NCI-H226 (cell line): Measurements from ENCODE around the gene DOP1A.
"Not testable (repeated sequence)": the region's sequence is repeated elsewhere in the genome, so short reads cannot be mapped to it uniquely, and the experiment has no call there.

ENCODE experiments used
- DNase-seq: peaks from one replicate; pipeline ENCODE4 v3.0.0-alpha.2; 2015

Gene DOP1A

DNA sequence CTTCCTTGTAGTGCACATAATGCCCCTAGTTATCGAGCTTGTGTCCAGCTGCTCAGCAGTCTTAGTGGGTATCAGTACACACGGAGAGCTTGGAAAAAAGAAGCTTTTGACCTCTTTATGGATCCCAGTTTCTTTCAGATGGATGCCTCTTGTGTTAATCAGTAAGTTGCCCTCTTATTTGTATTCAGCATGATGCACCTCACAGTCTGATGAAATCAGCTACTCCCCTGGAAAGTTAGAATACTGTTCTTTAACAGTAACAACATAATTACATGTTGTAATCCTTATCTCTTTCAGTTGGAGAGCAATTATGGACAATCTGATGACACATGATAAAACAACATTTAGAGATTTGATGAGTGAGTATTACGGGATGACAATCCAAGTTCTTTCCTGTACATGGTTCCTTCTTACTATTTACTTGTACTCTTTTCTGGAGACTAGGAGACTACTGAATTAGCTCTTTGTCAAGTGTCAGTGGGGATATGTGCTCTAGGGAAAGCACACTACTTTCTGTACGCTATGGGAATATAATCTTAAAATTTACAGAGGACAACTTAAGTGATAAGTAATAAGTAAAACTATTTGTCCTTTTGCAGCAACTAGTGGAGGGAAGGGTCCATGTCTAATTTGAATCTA lies 86.5 kb downstream of the DOP1A start:
- DNase-seq: peak; percentile 4

GRCh38 chr6:83155794-83156193 lies 88.3 kb downstream of the DOP1A start:
- DNase-seq: no peak

DNA sequence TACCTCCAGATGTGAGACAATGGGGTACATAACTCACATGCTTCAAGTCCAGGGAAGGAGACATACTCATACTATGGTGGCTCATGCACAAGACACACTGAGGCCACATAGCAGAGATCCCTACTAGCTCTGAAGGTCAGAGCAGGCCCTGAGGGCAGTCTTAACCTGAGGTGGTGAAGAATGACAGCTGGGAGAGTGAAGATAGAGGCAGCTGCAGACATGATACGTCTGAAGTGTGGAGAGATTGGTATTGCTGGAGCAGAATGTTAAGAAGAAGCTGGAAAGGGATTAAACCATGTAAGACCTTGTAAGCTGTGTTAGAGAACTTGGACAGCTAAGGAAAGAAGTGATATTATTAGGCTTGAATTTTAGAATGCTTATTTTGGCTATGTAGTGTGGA lies 92.7 kb downstream of the DOP1A start:
- no peak for DNase-seq

GRCh38 chr6:83167726-83168278 lies 100.3 kb downstream of the DOP1A start:
- DNase-seq: no peak

DNA sequence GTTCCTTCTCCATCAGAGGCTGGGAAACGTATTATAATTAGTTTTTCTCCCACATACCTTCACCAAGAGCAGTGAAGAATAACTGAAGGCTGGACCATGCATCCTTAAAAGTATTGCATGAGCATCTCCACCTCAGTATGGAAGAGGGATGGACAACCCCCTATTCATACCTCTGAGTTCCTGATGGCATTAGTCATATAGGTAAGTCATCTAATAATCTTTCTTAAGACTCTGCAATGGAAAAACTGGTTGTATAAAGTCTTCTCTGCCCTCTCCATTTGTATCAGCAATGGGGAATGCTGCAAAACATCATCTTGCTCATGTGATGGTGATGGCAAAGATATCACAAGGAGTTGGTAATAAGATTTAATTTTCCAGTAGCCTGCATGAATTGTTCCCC lies 101.1 kb downstream of the DOP1A start:
- no peak for DNase-seq

DNA sequence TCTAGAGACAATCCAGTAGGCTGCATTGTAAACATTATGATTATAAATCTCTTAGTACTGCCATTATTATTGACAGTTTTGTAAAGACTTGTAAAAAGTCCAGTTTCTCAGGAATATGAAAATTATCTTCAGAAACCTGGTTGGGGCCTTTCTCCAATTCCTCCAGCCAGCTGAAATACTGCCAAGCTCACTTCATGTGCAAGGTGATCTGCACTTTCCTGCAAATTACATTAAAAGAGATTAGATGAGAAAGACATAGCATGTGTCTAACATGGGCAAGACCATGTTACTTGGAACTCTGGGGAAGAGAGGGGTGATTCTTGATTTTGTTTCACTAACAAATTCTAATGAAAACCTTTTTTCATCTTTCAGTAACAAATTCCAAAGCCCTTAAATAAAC lies 101.6 kb downstream of the DOP1A start:
- DNase-seq: no peak

DNA sequence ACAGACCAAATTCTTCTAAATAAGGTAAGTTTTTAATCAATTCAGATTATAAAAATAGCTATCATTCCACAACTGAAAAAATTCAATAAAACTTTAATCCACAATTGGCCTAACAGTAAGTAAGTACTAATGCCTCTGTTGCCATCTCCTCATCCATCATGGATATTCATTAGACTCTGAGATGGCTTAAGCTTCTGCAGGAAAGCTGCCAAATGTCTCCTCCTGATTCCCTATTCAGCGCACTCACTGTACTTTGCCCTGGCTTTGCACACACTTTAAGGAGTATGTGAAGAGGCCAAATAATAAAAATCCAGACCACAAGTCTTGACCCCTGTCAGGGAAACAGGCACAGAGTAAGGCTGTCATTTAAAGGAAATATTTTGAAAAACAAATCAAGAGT lies 102.0 kb downstream of the DOP1A start:
- no peak for DNase-seq

DNA sequence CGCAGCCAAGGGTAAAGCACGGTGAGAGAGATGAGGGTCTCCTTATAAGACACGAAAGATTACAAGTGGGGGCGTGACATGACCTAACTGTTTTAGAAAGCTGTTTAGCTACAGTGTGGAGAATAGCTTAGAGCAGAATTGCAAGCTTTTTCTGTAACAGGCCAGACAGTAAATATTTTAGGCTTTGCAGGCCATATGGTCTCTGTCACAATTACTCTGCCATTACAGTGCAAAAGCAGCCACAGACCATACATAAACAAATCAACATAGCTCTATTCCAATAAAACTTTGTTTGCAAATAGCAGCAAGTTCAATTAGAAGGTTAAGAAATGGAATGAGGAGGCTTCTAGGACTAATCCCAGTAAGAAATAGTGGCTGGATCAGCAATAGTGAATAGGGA lies 108.8 kb downstream of the DOP1A start:
- DNase-seq: no peak

DNA sequence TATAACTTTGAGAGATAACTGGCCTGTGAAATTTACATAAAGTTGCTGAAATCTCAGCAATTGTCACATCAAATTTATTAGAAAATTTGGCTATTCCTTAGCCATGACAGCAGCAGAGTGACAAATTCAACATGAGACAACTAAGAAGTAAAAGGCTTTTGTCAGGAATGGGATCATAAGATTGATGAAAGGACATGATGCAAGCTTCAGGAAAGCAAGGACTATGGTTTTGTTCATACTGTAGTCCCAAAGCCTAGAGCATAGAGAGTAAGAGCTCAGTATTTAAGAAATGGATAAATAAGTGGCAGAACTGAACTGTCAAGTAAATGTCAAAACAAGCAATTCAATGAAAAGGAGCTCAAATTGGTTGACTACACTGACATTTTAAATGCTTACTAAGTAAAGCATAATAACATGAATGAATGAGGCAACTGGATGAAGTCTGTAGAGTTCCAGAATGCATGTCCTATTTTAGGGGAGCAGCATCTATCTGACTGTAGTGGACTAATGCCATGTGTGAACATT lies 113.0 kb downstream of the DOP1A start:
- no peak for DNase-seq

- DNase-seq: no peak
Measured at GRCh38 chr6:83182114-83182513, 114.6 kb downstream of the DOP1A start.

DNA sequence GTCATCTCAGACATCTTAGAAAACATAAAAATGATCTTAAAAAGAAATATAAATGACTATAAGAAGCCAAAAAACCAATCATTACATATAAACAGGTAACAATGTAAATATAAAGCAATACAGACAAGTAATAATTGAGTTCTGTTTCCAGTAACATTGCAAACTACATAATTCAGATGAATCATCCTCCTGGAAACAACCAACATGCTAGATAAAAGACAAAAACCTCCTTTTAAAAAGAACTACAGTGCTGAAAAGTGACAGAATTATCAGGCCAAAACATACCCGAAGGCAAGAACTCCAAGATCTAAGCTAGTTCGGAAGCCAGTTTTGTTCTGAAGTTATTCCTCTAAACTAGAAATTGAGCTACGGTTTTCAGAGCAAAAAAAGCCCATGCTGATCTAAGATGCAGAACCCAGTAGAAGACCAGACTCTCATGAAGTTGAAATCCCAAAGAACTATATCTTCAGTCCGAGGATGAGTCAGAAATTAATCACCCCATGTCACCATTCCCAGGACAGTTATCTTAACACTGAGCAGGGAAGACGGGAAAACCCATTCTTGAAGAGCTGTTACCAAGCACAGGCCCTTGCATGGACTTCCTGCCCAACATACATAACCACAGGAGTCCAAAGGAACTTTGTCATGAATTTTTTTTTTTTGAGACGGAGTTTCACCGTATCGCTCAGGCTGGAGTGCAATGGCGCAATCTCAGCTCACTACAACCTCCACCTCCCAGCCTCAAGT lies 115.8 kb downstream of the DOP1A start:
- peak; percentile 97 for DNase-seq

DNA sequence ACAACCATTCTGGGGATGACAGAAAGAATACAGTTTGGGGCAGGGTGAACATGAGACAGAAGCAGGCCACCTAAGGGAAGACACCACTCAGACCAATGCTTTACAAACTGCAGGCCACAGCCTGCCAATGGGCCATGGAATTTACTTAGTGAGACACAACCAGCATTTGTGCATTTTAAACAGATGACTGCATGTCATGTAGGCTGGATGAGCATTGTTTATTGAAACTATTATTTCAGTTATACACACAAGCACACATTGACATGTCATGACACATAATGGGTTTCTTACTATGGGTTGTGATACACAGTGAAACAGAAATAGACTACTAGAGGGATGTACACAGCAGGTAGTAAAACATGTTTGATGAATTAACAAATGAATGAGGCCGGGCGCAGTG lies 117.6 kb downstream of the DOP1A start:
- DNase-seq: no peak

- DNase-seq: no peak
Measured at GRCh38 chr6:83188501-83188900, 121.0 kb downstream of the DOP1A start.

DNA sequence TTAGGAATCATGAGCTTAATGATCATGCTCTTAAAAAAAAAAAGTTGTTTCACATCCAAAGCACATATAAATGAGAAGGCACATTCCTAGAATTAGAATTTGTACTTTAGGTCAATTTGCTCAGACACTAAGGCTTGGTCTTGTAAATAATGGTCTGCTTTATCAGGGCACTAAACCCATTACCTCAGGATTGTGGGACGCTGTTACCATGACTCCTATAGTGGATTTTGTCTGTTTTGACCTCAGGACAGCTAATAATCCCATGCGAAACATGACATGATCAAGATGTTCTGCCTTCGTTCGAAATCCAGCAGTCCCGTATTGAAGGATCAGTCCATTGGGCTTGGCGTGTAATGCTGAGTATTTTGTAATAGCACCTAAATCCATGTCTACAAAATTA lies 123.2 kb downstream of the DOP1A start:
- DNase-seq: no peak

- not testable (repeated sequence) for DNase-seq
Measured at GRCh38 chr6:83191974-83192373, 124.5 kb downstream of the DOP1A start.

- DNase-seq: no peak
Measured at GRCh38 chr6:83192456-83192855, 125.0 kb downstream of the DOP1A start.

- peak; percentile 87 for DNase-seq
Measured at GRCh38 chr6:83192871-83193746, 125.6 kb downstream of the DOP1A start, which contains the start of the genes PGM3 and RWDD2A. Gene PGM3 (minus strand): TSS chr6:83193265. CDS start chr6:83191012, 2,253 bp downstream. Gene RWDD2A (plus strand): TSS chr6:83193357. CDS start chr6:83194452, 1,095 bp downstream.

- no peak for DNase-seq
Measured at GRCh38 chr6:83193747-83194566, 126.5 kb downstream of the DOP1A start.

DNA sequence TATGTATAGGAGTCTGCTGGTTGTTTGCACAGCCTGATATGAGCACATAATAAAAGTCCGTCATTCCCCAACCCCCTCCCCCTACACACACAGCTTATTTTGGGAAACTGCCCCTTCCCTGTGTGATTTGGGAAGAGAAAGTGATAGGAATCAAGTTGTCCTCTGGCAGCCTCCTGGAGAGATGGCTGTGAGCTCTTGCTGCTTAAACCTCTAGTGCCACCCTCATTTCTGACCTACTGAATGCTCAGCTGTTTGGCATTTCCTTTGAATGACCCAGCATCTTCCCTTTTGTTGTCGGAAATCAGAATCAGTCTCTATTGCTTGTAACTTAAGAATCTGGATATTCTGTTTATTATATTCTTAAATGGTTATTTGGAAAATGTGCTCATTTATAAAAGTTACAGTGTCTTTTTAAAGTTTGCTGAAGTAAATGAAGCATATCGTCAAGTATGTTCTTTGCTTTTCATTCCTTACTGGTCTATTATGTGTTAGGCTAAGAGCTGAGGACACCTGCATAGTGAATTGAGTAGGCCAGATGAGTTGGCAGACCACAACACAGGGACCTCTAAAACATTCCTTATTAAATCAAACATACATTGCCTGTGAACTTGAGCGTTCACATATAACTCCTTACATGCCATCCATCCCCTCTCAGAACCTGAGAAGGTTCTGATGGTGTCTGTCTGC lies 131.2 kb downstream of the DOP1A start:
- peak; percentile 17 for DNase-seq

DNA sequence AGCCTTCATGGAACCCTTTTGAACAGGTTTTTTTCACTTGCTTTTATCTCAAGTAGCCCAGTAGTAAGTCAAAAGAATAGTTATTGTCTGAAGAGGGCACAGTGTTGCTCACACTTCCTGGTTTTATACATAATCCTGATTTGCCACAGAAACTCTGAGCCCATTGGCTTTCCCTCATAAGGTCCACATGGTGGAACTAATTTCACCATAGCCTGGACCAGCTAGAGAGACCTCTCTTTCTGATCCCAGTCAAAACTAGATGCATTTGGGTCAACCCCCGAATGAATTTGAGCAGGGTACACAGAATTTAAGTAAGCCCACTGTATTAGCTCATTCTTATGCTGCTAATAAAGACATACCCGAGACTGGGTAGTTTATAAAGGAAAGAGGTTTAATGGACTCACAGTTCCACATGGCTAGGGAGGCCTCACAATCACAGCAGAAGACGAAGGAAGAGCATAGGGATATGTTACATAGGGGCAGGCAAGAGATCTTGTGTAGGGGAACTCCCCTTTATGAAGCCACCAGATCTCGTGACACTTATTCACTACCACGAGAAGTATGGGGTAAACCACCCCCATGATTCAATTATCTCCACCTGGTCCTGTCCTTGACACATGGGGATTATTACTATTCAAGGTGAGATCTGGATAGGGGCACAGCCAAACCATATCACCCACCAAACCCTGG lies 131.8 kb downstream of the DOP1A start:
- no peak for DNase-seq

GRCh38 chr6:83199863-83200225 lies 132.4 kb downstream of the DOP1A start:
- DNase-seq: peak; percentile 90
